NCI-H2081 treated with DMSO at 0.1 percent for 48 hours (cell line): ENCODE data around the gene PODNL1.

Source experiments
- DNase-seq: peaks from one replicate; lab custom pipeline; 2025; lab: John Stamatoyannopoulos, UW

Gene PODNL1

GRCh38 chr19:13890136-13890535 lies 48.1 kb downstream of the PODNL1 start:
- DNase-seq, result no peak

- DNase-seq, result no peak
Observed at GRCh38 chr19:13888281-13888680, 49.9 kb downstream of the PODNL1 start.

- DNase-seq, result no peak
Observed at GRCh38 chr19:13887517-13887916, 50.7 kb downstream of the PODNL1 start.

GRCh38 chr19:13887018-13887436 lies 51.2 kb downstream of the PODNL1 start:
- DNase-seq, result no peak

GRCh38 chr19:13885826-13886365 lies 52.3 kb downstream of the PODNL1 start:
- DNase-seq, result no peak

- no peak for DNase-seq
Observed at GRCh38 chr19:13884726-13885591, 53.3 kb downstream of the PODNL1 start.

GRCh38 chr19:13883516-13884064 lies 54.6 kb downstream of the PODNL1 start:
- DNase-seq, result no peak

GRCh38 chr19:13882836-13883235 lies 55.4 kb downstream of the PODNL1 start:
- no peak for DNase-seq

GRCh38 chr19:13882419-13882795 lies 55.8 kb downstream of the PODNL1 start:
- no peak for DNase-seq

GRCh38 chr19:13881692-13882418 lies 56.4 kb downstream of the PODNL1 start:
- DNase-seq, result no peak

- DNase-seq, result no peak
Observed at GRCh38 chr19:13881251-13881691, 56.9 kb downstream of the PODNL1 start.
